ENCODE measurements around the gene C1orf141. TPM values are rescaled to one million over a fixed set of nuclear protein-coding genes. Genes with fewer than 3 reads are reported as not detected.
"Not testable (repeated sequence)": the region's sequence is repeated elsewhere in the genome, so short reads cannot be mapped to it uniquely, and the experiment has no call there.

The C1orf141 gene
- total RNA-seq (2014; rRNA removed; shearing (Covaris generic)), result not detected in 2 replicates

DNA sequence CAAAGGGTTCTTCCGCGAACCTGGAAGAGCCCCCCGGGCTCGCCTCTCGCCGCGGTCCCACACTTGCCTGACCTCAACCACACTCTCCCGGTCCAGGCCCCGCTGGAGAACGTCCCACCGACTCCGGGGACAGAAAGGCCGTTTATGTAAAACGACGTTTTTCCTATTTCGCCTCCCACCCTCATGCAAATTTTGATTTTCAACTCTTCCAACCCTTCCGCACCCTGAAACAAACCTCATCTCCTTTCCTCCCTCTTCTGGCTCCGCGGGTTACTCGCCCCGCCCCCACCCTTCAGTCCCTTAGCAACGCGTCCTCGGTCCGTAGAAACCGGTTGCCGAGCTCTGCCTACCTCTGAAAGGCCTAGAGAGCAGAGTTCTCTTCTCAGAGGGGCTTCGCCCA is at the start of gene C1orf141:
C1orf141 (minus strand) TSS at position 276 of the 400 bp plus-strand sequence. CDS start 7,730 bp downstream, outside the sequence.
- DNase-seq (ENCODE audit: low spot score), result no peak

DNA sequence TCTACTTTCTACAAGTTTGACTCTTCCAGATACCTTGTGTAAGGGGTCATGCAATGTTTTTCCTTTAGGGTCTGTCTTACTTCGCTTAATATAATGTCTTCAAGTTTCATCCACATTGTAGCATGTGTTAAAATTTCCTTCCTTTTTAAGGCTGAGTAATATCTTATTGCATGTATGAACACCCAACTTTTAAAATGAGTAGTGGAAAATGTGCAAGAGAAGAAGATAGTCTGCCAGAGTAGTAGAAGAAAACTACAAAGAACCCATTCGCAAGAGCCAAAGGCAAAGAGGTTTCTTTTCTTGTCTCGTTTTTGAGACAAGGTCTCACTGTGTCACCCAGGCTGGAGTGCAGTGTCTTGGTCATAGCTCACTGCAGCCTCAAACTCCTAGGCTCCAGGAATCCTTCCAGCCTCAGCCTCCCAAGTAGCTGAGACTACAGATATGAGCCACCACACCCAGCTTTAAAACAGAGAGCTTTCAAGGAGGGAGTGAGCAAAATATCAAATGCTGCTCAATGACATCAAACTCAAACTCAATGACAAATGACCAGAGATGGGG is 40.8 kb upstream of the C1orf141 start:
- no peak for DNase-seq (ENCODE audit: low spot score)

DNA sequence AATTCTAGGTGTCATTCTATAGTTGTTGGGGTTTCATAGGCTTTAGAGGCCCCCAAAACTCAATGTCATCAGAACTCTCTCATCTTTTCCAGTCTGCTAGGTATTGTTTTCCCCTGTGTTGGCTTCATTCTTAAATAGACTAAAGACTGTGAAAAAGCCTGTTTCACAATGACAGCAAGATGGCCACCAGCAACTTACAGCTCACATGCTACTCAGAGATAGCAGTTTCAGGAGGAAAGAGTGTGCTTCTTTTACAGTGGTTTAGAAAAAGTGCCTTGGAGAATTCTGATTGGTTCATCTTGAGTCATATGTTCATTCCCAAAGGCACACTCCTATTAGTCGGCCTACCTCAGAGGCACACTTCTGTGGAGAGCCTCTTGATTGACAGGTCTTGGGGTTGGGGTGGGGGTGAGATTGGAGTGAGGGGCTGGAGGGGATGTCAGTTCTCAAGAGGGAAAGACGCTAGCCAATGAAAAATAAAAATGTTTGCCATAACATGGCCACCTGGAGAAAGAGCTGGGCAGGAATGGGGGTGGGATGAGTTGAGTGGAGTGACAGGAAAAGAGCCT is 40.0 kb upstream of the C1orf141 start:
- DNase-seq (ENCODE audit: low spot score), result no peak

DNA sequence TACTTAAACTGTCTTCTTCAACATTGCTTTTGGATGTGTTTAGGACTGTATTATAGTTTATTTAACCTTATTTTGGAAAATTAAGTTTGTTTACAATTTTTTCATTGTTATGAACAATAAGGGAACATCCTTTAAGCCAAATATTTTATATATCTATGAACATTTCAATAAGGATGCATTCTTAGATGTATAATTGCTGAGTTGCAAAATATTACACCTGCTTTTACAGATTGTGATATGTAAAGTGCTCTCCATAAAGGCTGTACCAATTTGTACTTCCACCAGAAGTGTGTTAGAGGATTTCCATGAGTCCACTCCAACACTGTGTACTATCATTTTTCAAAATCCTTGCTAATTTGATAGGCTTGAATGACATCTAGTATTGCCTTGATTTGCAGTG is 39.2 kb upstream of the C1orf141 start:
- DNase-seq (ENCODE audit: low spot score), result no peak

DNA sequence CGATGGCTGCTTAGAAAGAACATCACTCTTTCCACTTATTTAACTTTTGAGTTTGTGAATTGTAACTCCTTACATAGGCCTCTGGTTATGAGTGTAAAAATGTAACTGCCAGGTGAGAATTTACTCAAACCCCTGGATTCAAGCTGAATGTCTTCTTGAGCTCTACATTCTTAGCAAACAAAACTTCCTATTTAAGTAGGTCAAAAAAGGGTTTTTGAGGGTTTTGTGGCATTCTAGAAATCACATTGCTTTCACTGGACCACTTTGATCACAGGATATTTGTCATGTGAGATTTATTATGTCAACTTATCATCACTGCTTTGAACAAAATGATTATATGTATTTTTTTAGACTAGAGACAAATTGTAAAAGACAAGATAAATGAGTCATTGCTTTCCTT is 37.2 kb upstream of the C1orf141 start:
- DNase-seq (ENCODE audit: low spot score), result no peak

DNA sequence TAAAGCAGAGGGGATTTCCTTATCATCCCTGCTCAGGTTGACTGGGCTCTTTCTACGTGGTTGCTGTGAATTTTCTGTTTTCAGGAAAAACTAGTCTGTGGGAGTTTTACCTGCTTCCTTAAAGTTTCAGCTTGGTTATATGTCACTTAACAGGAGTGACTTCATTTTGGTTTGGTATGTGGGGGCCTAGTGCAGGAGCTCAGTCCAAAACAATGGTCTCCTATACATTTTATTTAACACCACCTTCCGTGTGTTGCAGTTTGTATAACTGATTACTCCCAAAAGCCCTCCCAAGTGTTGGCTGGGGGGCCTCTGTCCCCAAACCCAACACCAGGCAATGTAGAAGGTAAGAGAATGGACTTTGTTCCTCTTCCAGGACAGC is 36.8 kb upstream of the C1orf141 start:
- no peak for DNase-seq (ENCODE audit: low spot score)

DNA sequence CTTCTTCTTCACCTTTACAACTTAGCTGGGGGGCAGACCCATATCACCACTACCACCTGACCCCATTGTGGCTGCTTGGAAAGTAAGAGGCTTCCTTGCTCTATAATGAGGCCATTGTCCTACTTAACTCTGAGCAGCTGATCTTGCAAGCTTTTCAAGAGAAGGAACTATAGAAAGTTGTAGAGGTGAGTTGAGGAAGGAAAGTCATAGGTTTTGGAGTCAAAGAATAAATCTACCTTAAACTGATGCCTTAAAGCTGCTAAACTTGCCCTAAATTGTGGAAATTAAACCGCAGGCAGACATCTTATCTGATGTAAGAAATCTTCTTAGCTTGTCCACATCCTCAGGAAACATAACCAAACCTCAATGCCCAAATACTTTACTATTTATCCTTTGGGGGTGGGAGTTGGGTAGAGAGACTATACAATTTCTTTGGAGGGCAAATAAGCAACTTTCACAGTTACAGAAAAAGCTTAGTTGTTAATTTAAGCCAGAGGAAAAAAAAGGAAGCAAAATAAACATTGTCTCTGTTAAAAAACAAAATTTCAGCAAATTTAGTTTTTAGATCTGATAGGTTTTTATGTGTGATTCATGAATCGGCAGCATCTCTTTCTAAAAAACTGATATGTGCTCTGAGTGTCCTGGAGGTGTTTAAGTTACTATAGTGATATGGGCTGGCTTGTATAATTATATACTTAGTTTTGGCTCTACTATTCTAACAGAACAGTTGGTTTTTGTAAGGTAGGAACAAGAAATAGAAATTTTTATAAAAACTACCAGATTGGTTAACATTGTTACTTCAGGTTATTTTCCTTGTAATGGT is 36.2 kb upstream of the C1orf141 start:
- no peak for DNase-seq (ENCODE audit: low spot score)

DNA sequence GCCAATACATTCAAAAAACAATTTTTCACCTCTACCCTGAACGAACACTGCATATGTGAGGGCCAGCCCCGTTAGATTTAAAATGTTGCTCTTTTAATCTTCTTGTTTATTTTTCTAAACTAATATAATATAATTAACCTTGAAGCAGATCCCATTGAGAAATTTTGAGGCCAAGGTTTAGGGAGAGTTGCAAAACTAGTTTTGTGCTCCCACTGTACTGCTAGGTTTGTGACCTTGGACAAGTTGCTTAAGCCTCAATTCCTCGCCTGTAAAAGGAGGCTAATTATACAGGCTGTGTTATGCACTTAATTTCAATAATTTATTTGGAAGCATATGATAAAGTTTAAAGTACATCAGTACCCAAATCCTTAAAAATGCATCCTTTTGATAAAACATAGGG is 35.2 kb upstream of the C1orf141 start:
- DNase-seq (ENCODE audit: low spot score), result no peak

DNA sequence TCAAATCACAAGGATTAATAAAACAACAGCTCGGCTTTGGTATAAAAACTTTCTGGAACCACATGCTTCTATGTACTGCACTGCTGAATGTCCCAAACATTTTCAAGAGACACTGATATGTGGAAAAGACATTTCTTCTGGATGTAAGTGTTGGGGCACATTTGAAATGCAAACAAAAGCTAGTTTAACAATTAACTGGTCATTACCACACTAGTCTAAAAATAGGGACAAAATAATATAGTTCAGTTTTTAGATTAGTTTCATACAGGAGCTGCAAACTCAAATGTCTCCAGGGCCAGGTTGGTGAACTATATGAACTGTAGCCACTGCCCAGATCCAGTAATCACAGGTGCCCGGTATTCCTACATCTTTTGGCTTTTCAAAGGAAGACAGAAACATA is 34.7 kb upstream of the C1orf141 start:
- no peak for DNase-seq (ENCODE audit: low spot score)

DNA sequence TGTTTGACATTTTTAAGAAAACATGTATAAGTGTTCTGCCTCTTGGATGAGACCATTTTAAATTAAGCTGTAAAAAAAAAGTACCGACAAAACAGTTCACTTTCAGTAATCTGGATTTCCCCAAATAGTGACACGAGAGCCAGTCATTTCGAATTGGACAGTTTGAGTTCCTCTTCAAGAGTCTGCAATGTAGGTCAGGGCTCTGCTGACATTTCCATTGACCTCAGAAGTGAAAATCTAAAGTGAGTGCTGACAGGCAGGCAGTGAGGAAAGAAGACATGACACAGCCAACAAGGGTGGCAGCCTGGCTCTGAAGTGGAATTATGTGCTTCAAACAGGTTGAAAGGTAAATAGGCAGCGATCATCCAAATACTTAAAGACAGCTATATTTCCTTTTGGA is 31.4 kb upstream of the C1orf141 start, which contains the start of gene IL23R:
IL23R (plus strand) TSS at position 259 of the 400 bp plus-strand sequence. CDS start 1,667 bp downstream, outside the sequence.
- no peak for DNase-seq (ENCODE audit: low spot score)

DNA sequence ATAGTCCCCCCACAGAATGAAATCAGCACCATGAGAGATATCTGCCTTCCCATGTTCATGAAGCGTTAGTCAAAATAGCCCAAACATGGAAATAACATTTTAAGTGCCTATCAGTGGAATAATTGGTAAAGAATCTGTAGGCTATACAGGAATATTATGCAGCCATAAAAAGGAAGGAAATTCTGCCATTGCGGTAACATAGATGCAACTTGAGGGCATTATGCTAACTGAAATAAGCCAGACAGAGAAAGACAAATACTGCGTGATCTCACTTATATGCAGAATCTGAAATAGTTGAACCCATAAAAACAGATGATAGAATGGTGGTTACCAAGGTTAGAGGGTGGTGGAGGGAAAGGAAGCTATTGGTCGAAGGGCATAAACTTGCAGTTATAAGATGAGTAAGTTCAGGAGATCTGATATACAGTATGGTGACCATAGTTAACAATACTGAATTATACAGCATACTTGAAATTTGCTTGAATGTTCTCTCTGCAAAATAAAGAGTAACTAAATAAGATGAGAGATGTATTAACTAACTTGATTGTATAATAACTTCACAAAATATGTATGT is 30.8 kb upstream of the C1orf141 start:
- DNase-seq (ENCODE audit: low spot score), result no peak

DNA sequence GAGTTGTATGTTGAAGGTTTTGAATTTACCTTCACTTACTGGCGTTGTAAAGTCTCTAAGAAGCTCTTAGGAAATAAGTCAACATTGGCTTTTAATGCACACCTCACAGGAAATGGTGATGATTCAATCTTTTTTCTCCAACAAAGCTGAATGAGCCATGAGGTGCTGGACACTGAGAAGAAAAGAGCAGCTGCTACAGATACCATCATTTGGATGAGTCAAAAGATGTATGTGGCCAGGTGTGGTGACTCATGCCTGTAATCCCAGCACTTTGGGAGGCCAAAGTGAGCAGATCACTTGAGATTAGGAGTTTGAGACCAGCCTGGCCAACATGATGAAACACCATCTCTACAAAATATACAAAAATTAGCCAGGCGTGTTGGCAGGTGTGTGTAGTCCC is 28.2 kb upstream of the C1orf141 start:
- peak; percentile 44 for DNase-seq (ENCODE audit: low spot score)

DNA sequence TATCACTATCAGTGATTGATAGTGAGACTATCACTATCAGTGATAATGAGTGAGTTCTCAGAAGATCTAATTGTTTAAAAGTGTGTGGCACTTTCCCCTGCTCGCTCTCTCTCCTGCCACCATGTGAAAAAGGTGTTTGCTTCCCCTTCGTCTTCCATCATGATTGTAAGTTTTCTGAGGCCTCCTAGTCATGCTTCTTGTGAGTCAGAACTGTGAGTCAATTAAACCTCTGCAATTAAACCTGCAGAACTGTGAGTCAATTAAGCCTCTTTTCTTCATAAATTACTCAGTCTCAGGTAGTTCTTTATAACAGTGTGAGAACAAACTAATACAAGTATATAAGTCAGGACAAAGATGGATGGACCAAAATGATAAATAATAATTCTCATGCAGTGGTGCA is 24.5 kb upstream of the C1orf141 start:
- DNase-seq (ENCODE audit: low spot score), result no peak

DNA sequence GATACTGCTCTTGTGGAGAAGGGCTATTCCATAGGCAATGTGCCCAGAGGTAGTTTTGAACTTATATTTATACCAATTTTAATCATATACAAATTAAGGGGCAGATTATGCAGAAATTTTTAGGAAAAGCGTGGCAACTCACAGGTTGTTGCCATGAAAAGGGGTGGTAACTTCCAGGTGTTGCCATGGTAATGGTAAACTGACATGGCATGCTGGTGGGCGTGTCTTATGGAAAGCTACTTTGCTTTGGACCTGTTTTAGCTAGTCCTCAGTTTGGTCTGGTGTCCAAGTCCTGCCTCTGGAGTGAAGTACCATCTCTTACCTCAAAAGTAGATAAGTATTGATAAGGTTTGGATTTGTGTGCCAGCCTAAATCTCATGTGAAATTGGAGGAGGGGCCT is 23.6 kb upstream of the C1orf141 start:
- no peak for DNase-seq (ENCODE audit: low spot score)

DNA sequence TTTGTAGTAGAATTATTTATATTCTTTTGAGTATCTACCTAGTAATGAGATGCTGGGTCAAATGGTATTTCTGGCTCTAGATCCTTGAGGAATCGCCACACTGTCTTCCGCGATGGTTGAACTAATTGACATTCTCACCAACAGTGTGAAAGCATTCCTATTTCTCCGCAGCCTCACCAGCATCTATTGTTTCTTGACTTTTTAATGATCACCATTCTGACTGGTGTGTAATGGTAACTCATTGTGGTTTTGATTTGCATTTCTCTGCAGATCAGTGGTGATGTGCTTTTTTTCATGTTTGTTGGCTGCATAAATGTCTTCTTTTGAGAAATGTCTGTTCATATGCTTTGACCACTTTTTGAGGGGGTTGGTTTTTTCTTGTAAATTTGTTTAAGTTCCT is 16.2 kb upstream of the C1orf141 start:
- DNase-seq (ENCODE audit: low spot score), result no peak

DNA sequence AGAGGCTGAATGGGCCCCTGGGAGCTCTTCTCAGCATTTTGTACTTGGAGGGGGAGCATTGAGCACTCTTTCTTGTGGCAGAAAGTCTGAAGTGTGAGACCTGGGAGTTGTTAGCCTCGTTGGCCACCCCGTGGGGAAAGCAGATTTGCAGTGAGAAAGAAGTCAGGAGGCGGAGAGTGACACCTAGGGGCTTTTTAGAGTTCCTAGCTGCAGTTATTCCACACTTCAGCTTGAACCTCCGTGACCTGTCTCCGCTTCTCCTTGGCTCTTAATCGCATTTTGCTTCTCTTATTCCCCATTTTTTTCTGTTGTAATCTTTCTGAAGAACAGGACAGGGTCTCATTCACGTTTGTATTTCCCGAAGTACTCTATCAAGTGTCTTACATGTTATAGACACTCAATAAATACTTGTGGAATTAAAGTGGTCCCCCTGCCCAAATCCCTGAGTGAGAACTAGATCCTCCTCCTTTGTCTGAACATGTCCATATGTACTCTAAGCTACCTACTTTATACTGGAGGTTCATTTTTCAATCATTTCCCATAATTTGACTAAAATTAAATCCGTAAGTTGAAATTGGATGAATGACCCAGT is 14.5 kb upstream of the C1orf141 start:
- DNase-seq (ENCODE audit: low spot score), result peak; percentile 79

DNA sequence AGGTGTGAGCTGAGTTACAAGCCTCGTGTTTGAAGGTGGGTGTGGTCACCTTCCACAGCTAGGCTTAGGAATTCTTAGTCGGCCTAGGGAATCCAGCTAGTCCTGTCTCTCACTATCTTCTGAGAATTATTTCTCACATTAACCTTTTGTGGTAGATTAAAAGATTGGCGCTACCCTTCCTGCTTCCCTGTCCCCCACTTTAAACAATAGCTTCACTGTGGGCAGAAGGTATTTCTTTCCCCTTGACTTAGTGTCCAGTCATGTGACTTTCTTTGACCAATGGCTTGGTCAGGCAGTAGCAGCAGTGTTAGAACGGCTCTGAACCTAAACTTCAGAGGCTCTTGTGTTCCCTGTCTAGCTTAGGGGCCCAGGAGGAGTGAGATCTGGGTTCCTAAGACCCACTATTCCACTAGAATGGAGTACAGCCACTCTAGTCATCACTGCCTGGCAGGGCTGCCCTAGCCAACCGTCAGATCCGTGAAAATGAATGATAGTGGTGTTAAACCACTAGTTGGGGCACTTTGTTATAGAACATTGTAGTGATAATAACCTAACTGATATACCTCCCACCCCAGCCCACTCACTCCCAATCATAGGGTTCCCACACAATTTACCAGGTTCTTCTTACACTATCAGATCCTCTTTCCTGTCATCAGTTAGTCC is 13.9 kb upstream of the C1orf141 start:
- no peak for DNase-seq (ENCODE audit: low spot score)

DNA sequence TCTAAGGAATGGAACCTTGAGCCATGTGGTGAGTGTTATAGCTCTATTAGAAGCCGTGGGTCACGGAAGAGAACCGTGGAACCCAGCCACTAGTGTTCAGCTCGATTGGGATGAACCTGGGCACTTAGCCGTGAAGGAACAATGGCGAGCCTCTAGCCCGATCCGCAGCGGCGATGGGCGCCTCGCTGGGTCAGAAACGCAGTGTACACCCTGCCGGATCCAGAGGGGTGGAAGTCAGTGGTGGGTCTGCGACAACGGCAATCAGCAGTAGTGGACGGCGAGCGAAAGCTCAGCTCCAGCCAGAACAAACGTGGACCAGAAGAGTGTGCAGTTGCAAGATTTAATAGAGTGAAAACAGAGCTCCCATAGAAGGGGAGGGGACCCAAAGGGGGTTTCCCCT is 13.2 kb upstream of the C1orf141 start:
- DNase-seq (ENCODE audit: low spot score), result not testable (repeated sequence)

DNA sequence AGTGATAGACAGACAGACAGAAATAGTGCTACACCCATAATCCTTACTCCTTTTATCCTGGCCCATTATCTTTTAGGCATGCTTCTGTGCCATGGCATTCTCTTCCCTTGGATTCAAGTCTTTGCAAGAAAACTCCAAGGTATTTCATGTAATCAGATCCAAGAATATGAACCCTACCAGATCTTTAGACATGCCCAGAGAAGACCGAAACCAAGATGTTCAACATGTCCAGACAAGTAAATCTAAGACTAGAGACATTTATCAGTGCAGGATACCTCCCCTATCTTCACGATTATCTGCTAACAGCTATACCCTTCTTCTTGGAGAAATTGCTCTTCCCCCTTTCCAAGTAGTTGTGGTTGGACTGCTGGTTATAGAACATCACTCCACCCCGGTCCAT is 11.8 kb upstream of the C1orf141 start:
- DNase-seq (ENCODE audit: low spot score), result no peak

DNA sequence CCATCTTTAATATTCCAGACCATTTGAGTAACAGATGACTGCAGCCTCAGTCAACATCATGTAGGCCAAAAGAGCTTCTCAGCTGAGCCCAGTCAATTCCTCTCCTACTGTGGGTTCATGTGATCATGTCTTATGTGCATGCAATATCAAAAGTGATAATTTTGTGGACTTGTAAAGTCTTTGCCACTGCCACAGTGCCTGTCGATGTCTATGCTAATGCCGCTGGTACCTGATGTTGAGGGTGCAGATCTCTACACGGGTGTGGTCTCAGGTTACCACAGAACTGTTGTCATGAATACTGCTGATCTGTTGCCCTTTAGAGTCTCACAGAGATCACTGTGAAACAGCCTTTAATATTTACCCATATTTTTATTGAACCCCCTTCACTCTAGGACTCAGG is 11.3 kb upstream of the C1orf141 start:
- DNase-seq (ENCODE audit: low spot score), result no peak

DNA sequence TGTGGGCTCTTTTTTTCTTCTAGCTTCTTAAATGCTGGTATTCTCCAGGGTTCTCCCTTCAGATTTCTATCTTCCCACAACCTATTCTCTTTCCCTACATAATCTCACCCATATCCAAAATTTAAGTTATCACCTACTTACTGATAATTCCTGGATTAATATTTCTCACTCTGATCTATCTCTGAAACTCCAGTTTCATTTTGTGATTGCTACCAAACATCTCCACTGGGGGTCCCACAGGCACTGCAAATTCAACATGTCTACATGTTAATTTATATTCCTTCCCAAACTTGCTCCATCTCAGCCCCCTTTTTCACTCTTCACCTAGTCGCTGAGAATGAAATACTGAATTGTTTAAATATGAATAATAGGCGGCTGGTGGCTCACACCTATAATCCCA is 9.9 kb upstream of the C1orf141 start:
- DNase-seq (ENCODE audit: low spot score), result no peak

DNA sequence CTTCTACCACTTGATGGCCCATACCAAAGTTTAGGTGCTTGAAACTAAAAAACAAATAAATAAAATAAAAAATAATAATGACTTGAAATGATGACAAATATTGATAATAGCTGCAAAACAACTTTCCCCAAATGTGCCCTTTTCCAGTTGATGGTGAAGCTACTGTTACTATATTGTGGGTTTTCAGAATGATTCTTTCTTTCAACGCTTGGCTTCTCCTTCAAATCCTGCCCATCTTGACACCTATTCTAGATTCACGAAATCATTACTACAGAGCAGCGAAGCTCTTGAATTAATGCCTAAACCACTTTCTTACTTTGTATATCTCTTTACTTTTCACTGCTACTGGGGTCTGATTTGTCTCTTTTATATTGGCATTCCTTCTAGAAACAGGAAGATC is 9.2 kb upstream of the C1orf141 start:
- DNase-seq (ENCODE audit: low spot score), result no peak

Data from H4 (cell line).